ENCODE measurements around the gene ATIC. TPM values are rescaled to one million over a fixed set of nuclear protein-coding genes. Genes with fewer than 3 reads are reported as not detected.

ATIC gene
- polyA plus RNA-seq, 1 donor, result 129 TPM

DNA sequence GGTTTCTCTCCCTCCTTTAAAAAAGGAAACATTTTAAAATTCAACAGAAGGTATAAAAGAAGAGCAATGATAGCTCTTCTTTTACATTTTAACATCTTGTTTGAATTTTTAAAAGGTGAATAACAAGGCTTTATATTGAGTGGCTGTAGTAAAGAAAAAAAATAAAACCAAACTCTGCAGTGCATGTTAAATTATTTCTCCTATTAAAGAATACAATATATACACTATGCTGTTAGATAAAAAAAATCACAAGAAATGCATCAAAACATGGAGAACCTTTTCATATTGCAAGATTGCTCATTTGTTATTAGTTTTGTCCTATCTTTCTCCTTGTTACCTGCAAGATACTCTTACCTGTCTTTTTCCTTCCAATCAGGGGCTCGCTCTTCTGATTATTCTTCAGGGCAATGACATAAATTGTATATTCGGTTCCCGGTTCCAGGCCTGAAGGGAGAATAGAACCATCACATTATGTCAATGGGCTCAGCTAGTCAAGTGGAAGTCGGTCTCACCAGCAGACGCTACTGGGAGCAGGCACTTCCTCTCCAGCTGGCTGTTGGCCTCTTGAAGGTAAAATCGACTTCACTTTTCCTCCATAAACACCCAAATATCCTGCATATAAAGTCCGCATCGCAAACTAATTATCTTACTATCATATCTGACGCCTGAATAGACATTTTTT is 61.2 kb downstream of the ATIC start:
- no peak for DNase-seq
- peaks cover 11% of the 10 kb centered on the region for H3K9me3 ChIP-seq (ENCODE audit: control insufficient read depth, low read depth, low read length)
- H3K4me1 ChIP-seq (ENCODE audit: control insufficient read depth, insufficient read depth, low read length), result no peaks in the 10 kb centered on the region
- 100% methylated on average over 2 of the region's 9 CpGs for WGBS (ENCODE audit: insufficient coverage, low lambda C conversion rate)
- no peak overlapping the region for H3K27ac ChIP-seq (ENCODE audit: low read length)
- no peaks in the 10 kb centered on the region for H3K27me3 ChIP-seq (ENCODE audit: control insufficient read depth, insufficient read depth, low read length)
- H3K36me3 ChIP-seq (ENCODE audit: control insufficient read depth, insufficient read depth, low read length), result peaks cover 62% of the 10 kb centered on the region
- no peak overlapping the region for H3K4me3 ChIP-seq (ENCODE audit: low read length)

DNA sequence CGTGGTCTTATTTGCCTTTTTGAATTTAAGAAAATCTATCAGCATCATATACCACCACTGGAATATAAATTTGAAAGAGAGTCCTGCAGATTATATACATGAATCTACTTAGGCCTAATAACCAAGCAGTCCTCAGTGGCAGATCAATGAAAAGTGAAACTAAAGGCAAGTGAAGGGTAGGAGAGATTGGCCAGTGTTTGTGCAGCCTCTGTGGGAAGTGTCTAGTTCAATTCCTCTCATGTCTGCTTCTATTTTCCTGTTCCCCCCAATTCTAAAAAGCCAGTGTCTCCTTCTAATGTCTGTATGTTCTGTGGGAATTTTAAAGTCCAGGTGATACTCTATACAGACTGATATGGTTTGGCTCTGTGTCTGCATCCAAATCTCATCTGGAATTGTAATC is 62.1 kb downstream of the ATIC start:
- Histone ChIP-seq H3K36me3 (ENCODE audit: control insufficient read depth, insufficient read depth, low read length) (peaks cover 67% of the 10 kb centered on the region), H3K4me1 (ENCODE audit: control insufficient read depth, insufficient read depth, low read length) (no peaks in the 10 kb centered on the region), H3K9me3 (ENCODE audit: control insufficient read depth, low read depth, low read length) (peaks cover 11% of the 10 kb centered on the region), H3K4me3 (ENCODE audit: low read length) (no peak overlapping the region), H3K27ac (ENCODE audit: low read length) (no peak overlapping the region), H3K27me3 (ENCODE audit: control insufficient read depth, insufficient read depth, low read length) (no peaks in the 10 kb centered on the region)
- no peak for DNase-seq
- WGBS (ENCODE audit: insufficient coverage, low lambda C conversion rate), result no CpG with 5 or more reads among the region's 1 CpG

DNA sequence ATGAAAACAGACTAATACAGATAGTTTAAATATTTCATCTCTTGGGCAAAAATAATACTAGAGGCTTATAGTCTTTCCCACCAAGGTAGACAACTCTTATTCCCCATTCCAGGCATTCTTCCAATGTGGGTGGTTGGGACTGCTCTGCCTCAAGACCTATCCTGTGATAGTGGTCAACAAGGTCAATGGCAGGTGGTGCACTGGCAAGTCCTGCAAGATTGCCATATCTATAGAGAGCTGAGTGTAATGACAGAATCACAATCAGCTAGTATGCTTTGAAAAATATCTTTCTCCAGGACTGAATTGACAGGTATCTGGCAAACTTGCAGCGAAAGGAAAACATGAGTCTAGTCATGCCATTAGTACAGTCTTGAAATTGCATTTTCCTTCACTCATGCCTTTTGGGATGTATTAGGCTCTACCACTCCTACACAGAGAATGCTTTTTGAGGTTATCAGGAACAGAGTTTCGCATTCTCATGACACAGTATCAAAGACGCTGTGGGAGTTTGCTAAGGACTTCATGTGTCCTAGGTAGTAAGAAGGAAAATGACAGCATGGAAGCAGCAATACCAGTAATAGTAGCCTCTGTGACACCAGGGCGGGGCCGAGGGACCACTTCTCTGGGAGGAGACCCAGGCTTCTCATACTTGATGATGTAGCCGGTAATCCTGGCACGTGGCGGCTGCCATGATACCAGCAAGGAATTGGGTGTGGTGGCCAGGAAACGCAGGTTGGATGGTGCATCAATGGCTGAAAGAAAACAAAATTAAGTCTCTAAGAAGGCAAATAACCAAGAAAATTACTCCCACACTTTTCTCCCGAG is 63.0 kb downstream of the ATIC start:
- Histone ChIP-seq H3K4me1 (ENCODE audit: control insufficient read depth, insufficient read depth, low read length) (no peaks in the 10 kb centered on the region), H3K27me3 (ENCODE audit: control insufficient read depth, insufficient read depth, low read length) (no peaks in the 10 kb centered on the region), H3K27ac (ENCODE audit: low read length) (no peak overlapping the region), H3K9me3 (ENCODE audit: control insufficient read depth, low read depth, low read length) (peaks cover 14% of the 10 kb centered on the region), H3K4me3 (ENCODE audit: low read length) (no peak overlapping the region), H3K36me3 (ENCODE audit: control insufficient read depth, insufficient read depth, low read length) (peaks cover 70% of the 10 kb centered on the region)
- 100% methylated on average over 1 of the region's 10 CpGs for WGBS (ENCODE audit: insufficient coverage, low lambda C conversion rate)
- no peak for DNase-seq

DNA sequence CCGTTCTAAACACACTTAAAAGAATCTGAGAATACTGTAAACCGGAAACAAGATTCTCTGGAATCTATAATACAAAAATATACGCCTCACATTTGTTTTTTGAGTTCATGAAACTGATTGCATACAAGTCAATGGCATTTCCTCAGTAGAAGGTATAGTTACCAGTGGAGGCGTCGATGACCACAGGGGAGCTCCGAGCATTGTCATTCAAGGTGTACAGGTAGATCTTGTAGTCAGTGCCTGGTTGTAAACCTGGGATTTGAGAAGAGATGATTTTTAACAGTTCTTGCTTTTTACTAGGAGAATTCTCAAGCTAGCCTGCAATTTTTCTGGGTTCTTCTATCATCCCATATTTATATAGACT is 63.6 kb downstream of the ATIC start:
- Histone ChIP-seq H3K4me1 (ENCODE audit: control insufficient read depth, insufficient read depth, low read length) (no peaks in the 10 kb centered on the region), H3K27me3 (ENCODE audit: control insufficient read depth, insufficient read depth, low read length) (no peaks in the 10 kb centered on the region), H3K36me3 (ENCODE audit: control insufficient read depth, insufficient read depth, low read length) (peaks cover 71% of the 10 kb centered on the region), H3K9me3 (ENCODE audit: control insufficient read depth, low read depth, low read length) (peaks cover 14% of the 10 kb centered on the region), H3K4me3 (ENCODE audit: low read length) (no peak overlapping the region), H3K27ac (ENCODE audit: low read length) (no peak overlapping the region)
- 100% methylated on average over 1 of the region's 6 CpGs for WGBS (ENCODE audit: insufficient coverage, low lambda C conversion rate)
- no peak for DNase-seq

DNA sequence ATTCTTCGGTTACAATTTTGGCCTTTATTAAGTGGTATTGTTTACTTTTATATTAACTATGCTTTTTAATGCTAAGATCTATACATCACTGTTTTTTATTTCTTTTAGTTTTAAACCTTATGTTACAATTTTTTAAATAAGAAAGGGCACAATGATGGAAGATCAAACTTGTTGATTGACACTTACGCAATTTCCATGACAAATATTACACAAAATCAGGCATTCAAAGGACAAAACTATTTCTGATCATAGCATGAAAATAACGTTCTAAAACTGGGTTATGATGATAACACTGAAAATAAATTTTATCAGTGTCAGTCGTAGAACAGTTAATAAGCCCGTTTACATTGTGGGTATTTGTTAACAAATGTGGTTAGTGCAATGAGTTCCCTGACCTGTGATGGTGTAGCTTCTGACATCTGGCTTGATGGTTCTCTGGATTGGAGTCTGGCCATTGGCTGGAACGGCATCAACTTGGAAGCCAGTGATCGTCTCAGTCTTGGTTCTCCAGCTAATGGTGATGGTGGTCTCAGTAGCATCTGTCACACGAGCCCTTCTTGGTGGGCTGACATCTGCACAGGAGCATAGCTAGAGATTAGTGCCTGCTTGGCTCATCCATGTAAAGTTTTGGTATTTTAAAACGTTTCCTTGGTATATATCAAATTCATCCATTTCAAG is 64.4 kb downstream of the ATIC start:
- H3K9me3 ChIP-seq (ENCODE audit: control insufficient read depth, low read depth, low read length), result peaks cover 16% of the 10 kb centered on the region
- no peak overlapping the region for H3K4me3 ChIP-seq (ENCODE audit: low read length)
- no peaks in the 10 kb centered on the region for H3K4me1 ChIP-seq (ENCODE audit: control insufficient read depth, insufficient read depth, low read length)
- WGBS (ENCODE audit: insufficient coverage, low lambda C conversion rate), result 92% methylated on average over 4 of the region's 9 CpGs
- no peak overlapping the region for H3K27ac ChIP-seq (ENCODE audit: low read length)
- H3K27me3 ChIP-seq (ENCODE audit: control insufficient read depth, insufficient read depth, low read length), result no peaks in the 10 kb centered on the region
- DNase-seq, result no peak
- peaks cover 75% of the 10 kb centered on the region for H3K36me3 ChIP-seq (ENCODE audit: control insufficient read depth, insufficient read depth, low read length)

DNA sequence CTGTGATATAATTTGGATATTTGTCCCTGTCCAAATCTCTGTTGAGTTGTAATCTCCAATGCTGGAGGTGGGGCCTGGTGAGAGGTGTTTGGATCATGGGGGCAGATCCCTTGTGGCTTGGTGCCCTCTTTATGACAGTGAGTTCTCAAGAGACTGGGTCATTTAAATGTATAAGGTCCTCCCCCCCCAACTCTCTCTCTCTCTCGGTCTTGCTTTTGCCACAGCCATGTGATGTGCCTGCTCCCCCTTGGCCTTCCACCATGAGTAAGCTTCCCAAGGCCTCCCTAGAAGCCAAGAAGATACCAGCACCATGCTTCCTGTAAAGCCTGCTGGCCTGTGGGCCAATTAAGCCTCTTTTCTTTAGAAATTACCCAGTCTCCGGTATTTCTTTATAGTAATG is 65.4 kb downstream of the ATIC start:
- H3K36me3 ChIP-seq (ENCODE audit: control insufficient read depth, insufficient read depth, low read length), result peaks cover 75% of the 10 kb centered on the region
- no peak for DNase-seq
- no peaks in the 10 kb centered on the region for H3K27me3 ChIP-seq (ENCODE audit: control insufficient read depth, insufficient read depth, low read length)
- no peak overlapping the region for H3K4me3 ChIP-seq (ENCODE audit: low read length)
- no peaks in the 10 kb centered on the region for H3K4me1 ChIP-seq (ENCODE audit: control insufficient read depth, insufficient read depth, low read length)
- WGBS (ENCODE audit: insufficient coverage, low lambda C conversion rate), result no CpG with 5 or more reads among the region's 2 CpGs
- H3K27ac ChIP-seq (ENCODE audit: low read length), result no peak overlapping the region
- peaks cover 11% of the 10 kb centered on the region for H3K9me3 ChIP-seq (ENCODE audit: control insufficient read depth, low read depth, low read length)

DNA sequence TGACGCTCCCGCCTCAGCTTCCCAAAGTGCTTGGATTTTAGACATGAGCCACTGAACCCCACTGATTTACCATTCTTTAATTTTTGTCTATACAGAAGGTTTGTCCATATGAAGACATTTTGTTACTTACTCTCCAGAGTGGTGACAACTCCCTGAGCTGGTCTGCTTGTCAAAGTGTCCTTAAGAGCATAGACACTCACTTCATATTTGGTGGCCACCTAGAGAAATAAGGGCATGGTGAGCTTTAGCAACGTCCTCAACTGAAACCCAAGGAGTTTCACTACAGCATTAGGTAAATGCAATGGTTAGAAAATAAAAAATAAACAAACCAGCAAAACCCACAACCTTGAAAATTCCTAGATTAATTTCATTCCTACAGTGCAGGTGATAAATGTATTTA is 66.2 kb downstream of the ATIC start:
- Histone ChIP-seq H3K4me3 (ENCODE audit: low read length) (no peak overlapping the region), H3K27me3 (ENCODE audit: control insufficient read depth, insufficient read depth, low read length) (no peaks in the 10 kb centered on the region), H3K27ac (ENCODE audit: low read length) (no peak overlapping the region), H3K9me3 (ENCODE audit: control insufficient read depth, low read depth, low read length) (peaks cover 11% of the 10 kb centered on the region), H3K36me3 (ENCODE audit: control insufficient read depth, insufficient read depth, low read length) (peaks cover 72% of the 10 kb centered on the region), H3K4me1 (ENCODE audit: control insufficient read depth, insufficient read depth, low read length) (no peaks in the 10 kb centered on the region)
- WGBS (ENCODE audit: insufficient coverage, low lambda C conversion rate), result 100% methylated on average over 2 of the region's 3 CpGs
- DNase-seq, result no peak

DNA sequence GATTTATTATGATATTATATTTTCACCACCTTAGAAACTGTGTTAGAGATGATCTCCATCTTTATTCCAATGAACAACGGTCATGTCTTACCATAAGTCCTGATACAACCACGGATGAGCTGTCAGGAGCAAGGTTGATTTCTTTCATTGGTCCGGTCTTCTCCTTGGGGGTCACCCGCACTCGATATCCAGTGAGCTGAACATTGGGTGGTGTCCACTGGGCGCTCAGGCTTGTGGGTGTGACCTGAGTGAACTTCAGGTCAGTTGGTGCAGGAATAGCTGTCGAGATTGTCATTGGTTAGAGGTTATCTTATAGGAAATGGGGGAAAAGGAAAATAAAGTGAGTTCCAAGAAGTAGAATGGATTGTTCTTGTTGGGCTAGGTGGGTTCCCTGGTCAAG is 67.2 kb downstream of the ATIC start:
- DNase-seq, result no peak
- WGBS (ENCODE audit: insufficient coverage, low lambda C conversion rate), result 100% methylated on average over 1 of the region's 7 CpGs

DNA sequence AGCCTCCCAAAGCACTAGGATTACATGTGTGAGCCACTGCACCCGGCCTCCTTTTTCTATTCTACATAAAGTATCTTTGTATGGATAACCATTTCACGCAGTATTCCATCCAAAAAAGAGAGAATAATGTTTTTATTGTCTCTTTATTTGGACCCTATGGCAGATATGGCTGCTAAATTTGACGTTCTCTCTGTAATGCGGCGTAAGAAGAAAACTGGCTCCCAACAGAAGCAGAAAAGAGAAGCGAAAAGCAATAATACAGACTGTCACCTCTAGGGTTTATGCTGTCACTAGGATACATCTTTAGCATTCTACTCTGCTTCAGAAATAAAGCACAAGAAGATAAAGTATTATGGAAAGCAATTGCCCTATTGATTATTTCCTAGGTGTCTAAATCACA is 68.1 kb downstream of the ATIC start:
- no peaks in the 10 kb centered on the region for H3K4me1 ChIP-seq (ENCODE audit: control insufficient read depth, insufficient read depth, low read length)
- H3K27me3 ChIP-seq (ENCODE audit: control insufficient read depth, insufficient read depth, low read length), result no peaks in the 10 kb centered on the region
- peaks cover 75% of the 10 kb centered on the region for H3K36me3 ChIP-seq (ENCODE audit: control insufficient read depth, insufficient read depth, low read length)
- no peak overlapping the region for H3K4me3 ChIP-seq (ENCODE audit: low read length)
- H3K27ac ChIP-seq (ENCODE audit: low read length), result no peak overlapping the region
- peaks cover 18% of the 10 kb centered on the region for H3K9me3 ChIP-seq (ENCODE audit: control insufficient read depth, low read depth, low read length)
- WGBS (ENCODE audit: insufficient coverage, low lambda C conversion rate), result no CpG with 5 or more reads among the region's 6 CpGs
- no peak for DNase-seq

More for the DNA sequence above, 67.2 kb downstream of the ATIC start:
- H3K9me3 ChIP-seq (ENCODE audit: control insufficient read depth, low read depth, low read length), result peaks cover 15% of the 10 kb centered on the region
- no peak overlapping the region for H3K27ac ChIP-seq (ENCODE audit: low read length)
- no peaks in the 10 kb centered on the region for H3K27me3 ChIP-seq (ENCODE audit: control insufficient read depth, insufficient read depth, low read length)
- no peak overlapping the region for H3K4me3 ChIP-seq (ENCODE audit: low read length)
- peaks cover 75% of the 10 kb centered on the region for H3K36me3 ChIP-seq (ENCODE audit: control insufficient read depth, insufficient read depth, low read length)
- H3K4me1 ChIP-seq (ENCODE audit: control insufficient read depth, insufficient read depth, low read length), result no peaks in the 10 kb centered on the region

DNA sequence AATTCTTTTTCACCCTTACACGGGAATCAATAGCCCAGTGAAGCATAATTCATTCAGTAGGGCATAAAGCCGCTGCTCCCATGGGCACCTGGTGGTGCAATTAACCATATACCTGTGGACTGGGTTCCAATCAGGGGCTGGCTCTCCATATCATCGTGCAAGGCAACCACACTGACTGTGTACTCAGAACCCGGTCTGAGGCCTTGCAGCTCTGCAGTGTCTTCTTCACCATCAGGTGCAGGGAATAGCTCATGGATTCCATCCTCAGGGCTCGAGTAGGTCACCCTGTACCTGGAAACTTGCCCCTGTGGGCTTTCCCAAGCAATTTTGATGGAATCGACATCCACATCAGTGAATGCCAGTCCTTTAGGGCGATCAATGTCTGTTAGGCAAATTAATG is 68.8 kb downstream of the ATIC start:
- Histone ChIP-seq H3K4me1 (ENCODE audit: control insufficient read depth, insufficient read depth, low read length) (no peaks in the 10 kb centered on the region), H3K36me3 (ENCODE audit: control insufficient read depth, insufficient read depth, low read length) (peaks cover 67% of the 10 kb centered on the region), H3K27me3 (ENCODE audit: control insufficient read depth, insufficient read depth, low read length) (no peaks in the 10 kb centered on the region), H3K4me3 (ENCODE audit: low read length) (no peak overlapping the region), H3K9me3 (ENCODE audit: control insufficient read depth, low read depth, low read length) (peaks cover 15% of the 10 kb centered on the region), H3K27ac (ENCODE audit: low read length) (no peak overlapping the region)
- DNase-seq, result no peak
- WGBS (ENCODE audit: insufficient coverage, low lambda C conversion rate), result no CpG with 5 or more reads among the region's 7 CpGs

Measured in large intestine (tissue), 3 donors.